T47D (cell line): Measurements from ENCODE around the gene KLHL30.

Source experiments
- DNase-seq, 2 experiments: peaks; one replicate each; pipeline versions ENCODE4 v3.0.0 to v3.0.0-alpha.2; 2011 to 2012; ENCODE audit warnings: low read depth in 1 of 2, low spot score in 1 of 2
- JUND ChIP-seq: IDR thresholded peaks from 2 replicates; pipeline ENCODE4 v1.6.1; 2012; ENCODE audit warnings: low read depth
- in situ Hi-C: cut with HindIII; loops from 2 replicates; pipeline ENCODE4 v1.10.0; 2016; ENCODE audit warnings: low sequenced_read_pairs, low pct_unique_long_range_greater_than_20kb

The KLHL30 gene

DNA sequence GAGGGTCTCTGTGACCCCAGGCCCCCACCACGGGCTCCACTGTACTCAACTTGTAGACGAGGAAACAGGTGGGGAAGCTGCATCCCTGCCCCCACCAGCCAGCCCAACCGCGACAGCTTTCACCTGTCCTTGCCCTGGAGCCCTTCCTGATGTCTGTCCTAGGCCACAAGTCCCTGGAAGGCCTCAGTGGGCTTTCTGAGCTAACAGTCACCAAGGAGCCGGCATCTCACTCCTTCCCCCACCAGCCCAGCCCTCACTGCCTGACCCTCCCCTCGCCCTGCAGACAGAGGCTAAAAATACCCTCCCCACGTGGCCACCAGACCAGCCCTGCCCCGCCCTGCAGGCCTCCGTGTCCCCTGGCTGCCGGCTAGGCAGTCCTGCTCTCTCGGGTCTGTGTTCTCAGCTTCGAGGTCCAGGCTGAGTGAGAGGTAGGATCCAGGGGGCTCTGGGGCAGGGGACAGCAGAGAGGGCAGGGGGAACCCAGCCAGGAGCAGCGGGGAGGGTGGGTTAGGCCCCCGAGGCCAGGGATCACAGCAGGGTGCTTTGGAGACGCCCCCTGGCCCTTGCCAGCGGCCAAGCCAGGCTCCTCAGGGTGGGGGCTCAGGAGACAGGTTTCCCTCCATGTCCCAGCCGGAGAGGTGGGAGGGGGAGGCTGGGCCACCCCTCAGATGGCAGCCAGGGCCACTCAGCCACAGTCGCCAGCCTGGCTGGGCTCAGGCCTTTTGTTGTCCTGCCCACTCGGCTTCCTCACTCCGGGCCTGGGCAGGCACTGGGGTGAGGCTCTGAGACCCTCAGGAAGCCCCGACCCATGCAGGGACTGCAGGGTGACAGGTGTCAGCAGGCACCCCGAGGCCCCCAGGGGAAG lies at the start of gene KLHL30:
Gene KLHL30, plus strand, starts transcription at position 338 of the 865 bp plus-strand sequence. CDS start 2,087 bp downstream, outside the sequence.
- TF ChIP-seq JUND, result no peak
- in situ Hi-C loops, result no loop called here

GRCh38 chr2:238090887-238091286 lies 47.6 kb upstream of the KLHL30 start:
- in situ Hi-C loops, result no loop called here
- DNase-seq, result no peak
- no peak for TF ChIP-seq JUND

More for the DNA sequence above, at the start of gene KLHL30:
- DNase-seq, result no peak

- in situ Hi-C loops, result no loop called here
These were observed 46.9 kb upstream of the KLHL30 start for GRCh38 chr2:238091436-238092060.

GRCh38 chr2:238092486-238093035 lies 45.9 kb upstream of the KLHL30 start:
- TF ChIP-seq JUND, result no peak
- DNase-seq, result no peak
- in situ Hi-C loops, result no loop called here

More at GRCh38 chr2:238091436-238092060, 46.9 kb upstream of the KLHL30 start:
- DNase-seq, result no peak
- TF ChIP-seq JUND, result no peak

GRCh38 chr2:238093181-238094140 lies 45.0 kb upstream of the KLHL30 start:
- no peak for TF ChIP-seq JUND
- in situ Hi-C loops, result no loop called here
- DNase-seq, result no peak

DNA sequence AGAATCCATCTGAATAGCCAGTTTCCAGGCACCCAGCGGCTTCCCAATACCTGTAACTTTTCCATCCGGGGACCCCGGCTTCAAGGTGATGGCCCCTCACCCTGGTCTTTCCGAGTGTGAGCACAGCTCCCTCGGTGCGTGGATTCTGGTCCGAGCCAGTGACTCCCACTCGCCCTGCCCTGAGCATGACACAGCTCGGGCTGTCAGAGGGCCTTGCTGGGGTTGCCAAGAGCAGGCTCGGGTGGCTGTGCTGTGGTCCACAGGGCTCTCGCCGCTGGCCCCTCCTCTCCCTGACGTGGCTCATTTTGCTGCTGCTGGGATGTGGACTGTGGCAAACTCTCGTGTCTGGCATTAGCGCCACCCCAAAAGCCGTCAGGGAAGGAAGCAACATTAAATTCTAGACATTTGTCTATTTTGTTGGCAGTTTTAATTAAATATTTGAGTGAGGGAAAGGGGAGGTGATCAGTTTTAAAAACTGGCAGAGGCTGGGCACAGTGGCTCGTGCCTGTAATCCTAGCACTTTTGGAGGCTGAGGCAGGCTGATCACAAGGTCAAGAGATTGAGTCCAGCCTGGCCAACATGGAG lies 43.9 kb upstream of the KLHL30 start:
- TF ChIP-seq JUND, result no peak
- no peak for DNase-seq
- in situ Hi-C loops, result no loop called here

DNA sequence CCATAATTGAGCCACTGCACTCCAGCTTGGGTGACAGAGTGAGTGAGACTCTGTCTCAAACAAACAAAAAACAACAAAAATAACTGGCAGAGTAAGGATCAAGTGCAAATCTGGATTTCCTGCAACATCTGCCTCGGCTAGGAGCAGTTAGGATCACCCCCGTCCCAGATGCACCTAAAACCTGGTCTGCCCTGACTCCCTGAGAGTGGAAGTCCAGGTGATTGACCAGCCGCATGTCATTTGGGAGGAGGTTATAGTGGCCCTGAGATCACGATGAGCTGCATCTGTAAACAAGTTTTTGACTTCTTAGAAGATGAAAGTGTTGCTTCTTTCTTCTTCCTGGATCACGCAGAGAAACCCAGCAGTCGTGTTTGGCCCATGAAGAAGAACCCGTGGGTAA lies 43.3 kb upstream of the KLHL30 start:
- no peak for DNase-seq
- in situ Hi-C loops, result no loop called here
- no peak for TF ChIP-seq JUND

DNA sequence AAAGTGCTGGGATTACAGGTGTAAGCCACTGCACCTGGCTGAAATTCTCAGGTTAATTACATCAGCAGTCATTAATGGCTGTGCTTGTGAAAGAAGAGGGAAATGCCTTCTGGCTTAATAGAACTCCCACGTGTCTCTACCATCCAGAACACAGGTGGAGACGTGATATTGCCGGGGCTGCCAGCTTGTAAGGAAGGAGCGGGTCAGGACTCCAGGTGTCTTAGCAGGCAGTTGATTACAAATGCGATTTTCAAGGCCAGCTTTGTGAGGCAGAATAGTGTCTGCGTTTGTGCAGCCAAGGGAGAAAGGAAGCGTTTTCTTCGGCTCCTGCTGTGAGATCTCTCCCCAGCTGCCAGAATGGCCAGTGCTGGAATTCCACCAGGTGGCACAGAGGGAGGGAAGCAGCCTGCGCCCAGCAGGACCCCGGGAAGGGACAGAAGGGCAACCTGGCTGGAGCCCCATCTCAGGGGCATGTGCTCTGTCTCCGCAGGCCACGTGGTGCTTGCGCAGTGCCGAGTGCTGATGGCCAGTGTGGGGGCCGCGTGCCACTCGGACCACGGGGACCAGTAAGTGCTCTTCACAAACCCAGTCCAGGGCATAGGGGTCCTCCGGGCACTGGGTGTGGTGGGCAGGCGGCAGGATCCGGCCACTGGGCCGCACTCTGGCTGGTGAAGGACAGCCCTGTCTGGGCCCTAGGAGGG lies 42.0 kb upstream of the KLHL30 start:
- DNase-seq, result no peak
- in situ Hi-C loops, result no loop called here
- TF ChIP-seq JUND, result no peak

DNA sequence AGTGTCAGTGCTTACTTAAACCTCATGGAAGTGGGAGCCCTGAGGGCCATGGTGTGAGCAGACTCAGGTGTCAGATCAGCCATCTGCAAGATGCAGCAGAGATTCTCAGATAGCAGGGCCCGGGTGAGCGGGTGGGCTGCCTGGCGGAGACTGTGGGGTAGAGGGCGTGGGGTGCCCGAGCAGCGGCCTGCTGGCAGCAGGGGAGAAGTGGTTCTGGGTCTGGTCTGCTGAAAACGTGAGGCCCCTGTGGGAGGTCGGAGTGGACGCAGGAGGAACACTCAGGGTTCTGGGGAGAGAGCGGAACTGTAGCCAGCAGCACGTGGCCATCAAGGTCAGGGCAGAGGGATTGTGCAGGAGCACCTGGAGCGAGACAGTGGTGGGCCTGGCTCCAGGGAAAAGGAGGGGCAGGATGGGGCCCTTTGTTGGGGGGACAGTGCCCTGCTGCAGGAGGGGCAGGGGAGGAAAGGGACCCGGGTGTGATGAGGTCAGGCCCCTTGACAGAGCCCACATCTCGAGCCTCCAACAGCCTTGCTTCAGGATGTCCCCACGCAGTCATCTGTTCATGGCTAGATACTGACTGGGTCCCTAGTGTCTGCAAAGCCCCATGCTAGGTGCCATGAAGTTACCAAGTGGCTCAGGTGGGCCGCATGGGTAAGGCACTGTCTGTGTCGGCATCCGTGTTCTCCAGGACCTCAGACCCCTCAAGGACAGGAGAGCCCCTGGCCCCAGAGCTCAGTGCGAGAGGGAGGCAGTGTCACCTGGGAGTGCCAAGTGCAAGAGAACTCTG lies 41.1 kb upstream of the KLHL30 start:
- in situ Hi-C loops, result no loop called here
- no peak for TF ChIP-seq JUND
- DNase-seq, result no peak

GRCh38 chr2:238097988-238098871 lies 40.2 kb upstream of the KLHL30 start:
- in situ Hi-C loops, result no loop called here
- DNase-seq, result peak; percentile 92 to 97
- no peak for TF ChIP-seq JUND
